GM12891 (cell line): ENCODE measurements around the gene MYLK.

Source experiments
- POLR2A ChIP-seq: IDR thresholded peaks from 2 replicates; pipeline ENCODE4 v1.6.1; 2011; ENCODE audit warnings: low read depth, low read length, control low read depth
- POLR2AphosphoS5 ChIP-seq: IDR thresholded peaks from 2 replicates; pipeline ENCODE4 v1.6.1; 2011; ENCODE audit warnings: low read depth, low read length, control low read depth
- POU2F2 ChIP-seq: IDR thresholded peaks from 2 replicates; pipeline ENCODE4 v1.6.1; 2011; ENCODE audit warnings: low read depth, mild to moderate bottlenecking, control low read depth, low read length, moderate library complexity
- SPI1 ChIP-seq: IDR thresholded peaks from 2 replicates; pipeline ENCODE4 v1.6.1; 2011; ENCODE audit warnings: low read depth, low read length, control low read depth
- TAF1 ChIP-seq: IDR thresholded peaks from 2 replicates; pipeline ENCODE4 v1.6.1; 2011; ENCODE audit warnings: low read depth, low read length, control low read depth

GRCh38 chr3:123853686-123854372 is 30.3 kb downstream of the MYLK start:
- TF ChIP-seq POLR2A: no peak
- TF ChIP-seq POLR2AphosphoS5: no peak
- no peak for TF ChIP-seq POU2F2
- TF ChIP-seq TAF1: no peak
- no peak for TF ChIP-seq SPI1
